GM12864 (cell line): ENCODE results near the gene PSD.

ENCODE experiments used
- DNase-seq: peaks from one replicate; pipeline ENCODE4 v3.0.0-alpha.2; 2011; ENCODE audit warnings: low read depth
- H3K4me3 ChIP-seq: 2 replicates; pipeline ENCODE4 v1.5.1; 2011; ENCODE audit warnings: mild to moderate bottlenecking, low read depth, low read length, control low read depth
- CTCF ChIP-seq: IDR thresholded peaks from 2 replicates; pipeline ENCODE4 v1.5.1; 2011; ENCODE audit warnings: low read depth, mild to moderate bottlenecking, moderate library complexity, low read length, control low read depth, inconsistent platforms; ENCODE audit errors: missing control alignments

The PSD gene

GRCh38 chr10:102395400-102396316 is 22.9 kb downstream of the PSD start, which contains the start of gene NFKB2:
Gene NFKB2 (plus strand): TSS chr10:102395705. CDS start chr10:102395960, 255 bp downstream.
- peak; percentile 55 for DNase-seq
- no peak for TF ChIP-seq CTCF

DNA sequence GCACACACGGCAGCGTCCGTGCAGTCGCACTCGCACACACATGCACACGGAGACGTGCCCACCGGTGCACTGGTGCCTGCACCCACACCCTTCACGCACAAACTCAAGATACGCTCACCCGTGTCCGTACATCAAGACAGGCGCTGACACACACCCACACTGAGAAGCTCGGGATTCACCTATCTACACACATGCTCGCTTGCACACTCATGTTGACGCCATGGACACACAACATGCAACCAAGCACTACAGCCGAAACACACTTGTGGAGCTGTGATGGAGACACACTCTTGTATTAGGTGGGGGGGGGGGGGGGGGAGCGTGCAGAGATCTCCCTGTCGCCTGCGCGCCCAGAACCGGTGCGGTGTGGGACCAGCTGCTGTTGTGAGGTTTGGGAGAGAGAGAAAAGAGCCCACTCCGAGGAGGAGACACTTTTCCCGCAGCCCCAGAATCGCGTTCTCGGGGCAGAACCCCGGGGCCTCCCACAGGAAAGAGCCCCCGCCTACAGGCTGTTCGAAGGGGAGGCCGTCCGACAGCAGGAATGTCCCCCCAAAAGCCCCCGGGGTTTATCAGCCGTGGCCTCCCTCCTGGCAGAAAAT is 23.7 kb downstream of the PSD start:
- H3K4me3 ChIP-seq: peak overlapping the region; percentile 70
- TF ChIP-seq CTCF: no peak
- DNase-seq: peak; percentile 39

More at GRCh38 chr10:102395400-102396316, 22.9 kb downstream of the PSD start, which contains the start of gene NFKB2:
- peak within 1 kb of the TSS; percentile 70 for H3K4me3 ChIP-seq

- TF ChIP-seq CTCF: no peak
Measured at GRCh38 chr10:102394079-102394800, 24.3 kb downstream of the PSD start.

GRCh38 chr10:102393411-102394078 is 25.0 kb downstream of the PSD start:
- peak overlapping the region; percentile 70 for H3K4me3 ChIP-seq
- DNase-seq: no peak
- TF ChIP-seq CTCF: peak; percentile 86

More at GRCh38 chr10:102394079-102394800, 24.3 kb downstream of the PSD start:
- peak; percentile 89 for DNase-seq
- peak overlapping the region; percentile 70 for H3K4me3 ChIP-seq

- no peak for DNase-seq
- TF ChIP-seq CTCF: no peak
- H3K4me3 ChIP-seq: no peak overlapping the region
Measured at GRCh38 chr10:102392306-102392705, 26.3 kb downstream of the PSD start.

- DNase-seq: no peak
- no peak for TF ChIP-seq CTCF
- H3K4me3 ChIP-seq: no peak overlapping the region
Measured at GRCh38 chr10:102389894-102390293, 28.7 kb downstream of the PSD start.
